Neuronal stem cell (in vitro differentiated cells): ENCODE data around the gene TMEM98.

ENCODE experiments used
- DNase-seq: peaks from one replicate; pipeline ENCODE4 v3.0.0-alpha.2; 2013; ENCODE audit warnings: low spot score
- H2AFZ ChIP-seq: one replicate; pipeline ENCODE4 v1.6.1; 2013; ENCODE audit warnings: mild to moderate bottlenecking, low read length, inconsistent platforms
- H2AK5ac ChIP-seq: 2 replicates; pipeline ENCODE4 v1.6.1; 2013; ENCODE audit warnings: low read depth, mild to moderate bottlenecking, inconsistent platforms, low read length, moderate library complexity, mixed read lengths
- H2BK120ac ChIP-seq: 2 replicates; pipeline ENCODE4 v1.6.1; 2013; ENCODE audit warnings: low read depth, mild to moderate bottlenecking, inconsistent platforms, low read length, moderate library complexity, mixed read lengths
- H2BK12ac ChIP-seq: one replicate; pipeline ENCODE4 v1.6.1; 2013; ENCODE audit warnings: low read length, inconsistent platforms
- H2BK15ac ChIP-seq: 2 replicates; pipeline ENCODE4 v1.6.1; 2013; ENCODE audit warnings: mild to moderate bottlenecking, low read length, inconsistent platforms, mixed read lengths
- H2BK5ac ChIP-seq: one replicate; pipeline ENCODE4 v1.6.1; 2013; ENCODE audit warnings: inconsistent platforms, mild to moderate bottlenecking, low read length, moderate library complexity
- H3K14ac ChIP-seq: one replicate; pipeline ENCODE4 v1.6.1; 2013; ENCODE audit warnings: low read length, inconsistent platforms
- H3K18ac ChIP-seq: 2 replicates; pipeline ENCODE4 v1.6.1; 2013; ENCODE audit warnings: low read length, inconsistent platforms
- H3K23ac ChIP-seq: 2 replicates; pipeline ENCODE4 v1.6.1; 2013; ENCODE audit warnings: low read depth, mild to moderate bottlenecking, mixed read lengths, low read length, inconsistent platforms; ENCODE audit not compliant: poor library complexity
- H3K27ac ChIP-seq: replicated peaks from 3 replicates; pipeline ENCODE4 v1.5.1; 2013; ENCODE audit warnings: low read length, inconsistent platforms
- H3K27me3 ChIP-seq, 3 experiments: 2 replicates each; pipeline ENCODE4 v1.6.1; 2013; ENCODE audit warnings: low read length in 3 of 3, mild to moderate bottlenecking in 2 of 3, inconsistent platforms in 1 of 3, low read depth in 1 of 3, mixed read lengths in 1 of 3, moderate library complexity in 1 of 3; ENCODE audit not compliant: control insufficient read depth in 3 of 3, insufficient read depth in 3 of 3
- H3K36me3 ChIP-seq, 2 donors: replicated peaks in 1 of 2; 2 replicates each; pipeline ENCODE4 v1.6.1; 2013; ENCODE audit warnings: low read length in 2 of 2; ENCODE audit not compliant: control insufficient read depth in 2 of 2, insufficient read depth in 2 of 2
- H3K4ac ChIP-seq: 2 replicates; pipeline ENCODE4 v1.6.1; 2013; ENCODE audit warnings: inconsistent platforms, mild to moderate bottlenecking, low read length, moderate library complexity
- H3K4me1 ChIP-seq, 2 donors: 1 replicate in 1 of 2; 2 replicates in 1 of 2; pipeline ENCODE4 v1.6.1; 2013; ENCODE audit warnings: low read length in 2 of 2, low read depth in 1 of 2; ENCODE audit not compliant: control insufficient read depth in 2 of 2, insufficient read depth in 1 of 2
- H3K4me2 ChIP-seq: one replicate; pipeline ENCODE4 v1.6.1; 2013; ENCODE audit warnings: mild to moderate bottlenecking, low read length, inconsistent platforms; ENCODE audit not compliant: insufficient read depth, poor library complexity, severe bottlenecking
- H3K4me3 ChIP-seq, 2 donors: 2 replicates each; pipeline ENCODE4 v1.5.1; 2013; ENCODE audit warnings: low read length in 2 of 2, mild to moderate bottlenecking in 2 of 2, inconsistent platforms in 1 of 2, moderate library complexity in 1 of 2
- H3K79me1 ChIP-seq: one replicate; pipeline ENCODE4 v1.6.1; 2013; ENCODE audit warnings: low read depth, mild to moderate bottlenecking, inconsistent platforms, low read length, moderate library complexity
- H3K9ac ChIP-seq: one replicate; pipeline ENCODE4 v1.6.1; 2013; ENCODE audit warnings: mild to moderate bottlenecking, low read depth, low read length, inconsistent platforms; ENCODE audit not compliant: poor library complexity
- H3K9me3 ChIP-seq, 2 donors: replicated peaks in 1 of 2; 2 replicates each; pipeline versions ENCODE3 to v1.6.1; 2013; ENCODE audit warnings: low read length in 2 of 2, mild to moderate bottlenecking in 2 of 2, inconsistent platforms in 1 of 2, low read depth in 1 of 2, mixed read lengths in 1 of 2, moderate library complexity in 1 of 2; ENCODE audit not compliant: control insufficient read depth in 2 of 2, insufficient read depth in 1 of 2
- H4K8ac ChIP-seq: one replicate; pipeline ENCODE4 v1.6.1; 2013; ENCODE audit warnings: low read depth, mild to moderate bottlenecking, inconsistent platforms, low read length, moderate library complexity
- H4K91ac ChIP-seq: one replicate; pipeline ENCODE4 v1.6.1; 2013; ENCODE audit warnings: low read length, low read depth, mild to moderate bottlenecking, inconsistent platforms; ENCODE audit not compliant: poor library complexity
- WGBS, 2 donors: extraction: QIAGEN DNeasy Blood & Tissue Kit; methylation state at CpG; one replicate each; pipeline ENCODE4 v1.1.7; 2013; ENCODE audit warnings: missing lambda C conversion rate in 2 of 2, mixed read lengths in 1 of 2; ENCODE audit not compliant: insufficient read length in 2 of 2, insufficient replicate concordance in 1 of 2; ENCODE audit errors: extremely low coverage in 2 of 2; 5-methylcytosine and 5-hydroxymethylcytosine counted together

TMEM98 gene

DNA sequence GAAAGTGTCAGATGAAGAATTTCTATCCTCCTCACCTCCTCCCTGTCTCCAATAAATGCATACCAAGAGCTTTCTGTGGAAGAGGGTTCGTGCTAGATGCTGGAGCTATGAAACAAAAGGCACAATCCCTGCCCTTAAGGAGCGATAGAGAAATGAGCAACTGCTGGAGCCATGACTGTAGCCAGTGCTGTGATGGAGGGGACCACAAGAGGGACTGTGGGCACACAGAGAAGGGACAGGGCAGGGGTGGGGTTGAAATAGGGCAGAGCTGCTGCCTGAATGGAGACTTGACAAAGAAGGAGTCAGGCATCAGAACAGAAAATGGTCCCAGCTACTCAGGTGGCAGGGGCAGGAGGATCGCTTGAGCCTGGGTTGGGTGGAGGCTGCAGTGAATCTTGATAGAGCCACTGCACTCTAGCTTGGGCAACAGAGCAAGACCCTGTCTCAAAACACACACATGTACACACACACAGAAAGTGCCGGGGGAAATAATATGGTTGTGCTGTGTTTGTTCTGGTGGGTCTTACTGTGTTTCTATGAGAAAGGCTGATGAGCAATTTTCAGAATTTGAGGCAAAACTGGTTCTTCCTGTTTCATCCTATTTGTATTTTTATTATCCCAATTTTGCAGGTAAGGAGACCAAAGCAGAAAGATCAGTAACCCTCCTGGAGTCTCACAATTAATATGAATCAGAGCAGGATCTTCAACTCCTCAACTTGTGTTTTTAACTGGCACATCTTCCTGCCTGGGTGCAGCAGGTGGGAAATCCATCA lies 16.5 kb downstream of the TMEM98 start:
- no peak overlapping the region for H3K23ac ChIP-seq
- no peaks in the 10 kb centered on the region for H3K79me1 ChIP-seq
- H2BK5ac ChIP-seq, result no peak overlapping the region
- no peak overlapping the region for H2BK12ac ChIP-seq
- no peak for DNase-seq
- no peak overlapping the region for H4K91ac ChIP-seq
- H3K27me3 ChIP-seq, result no peaks in the 10 kb centered on the region
- H3K36me3 ChIP-seq, result peaks cover 13 to 37% of the 10 kb centered on the region in 2 donors
- H2AK5ac ChIP-seq, result no peak overlapping the region
- WGBS, 2 donors, result no CpG with 5 or more reads among the region's 4 CpGs
- H3K4ac ChIP-seq, result no peak overlapping the region
- H3K4me3 ChIP-seq, result no peak overlapping the region
- H4K8ac ChIP-seq, result no peak overlapping the region
- no peak overlapping the region for H3K9ac ChIP-seq
- no peak overlapping the region for H2BK120ac ChIP-seq
- H3K18ac ChIP-seq, result no peak overlapping the region
- H2AFZ ChIP-seq, result no peak overlapping the region
- no peak overlapping the region for H2BK15ac ChIP-seq
- H3K9me3 ChIP-seq, result peaks cover 0 to 13% of the 10 kb centered on the region in 2 donors
- no peak overlapping the region for H3K27ac ChIP-seq
- H3K4me2 ChIP-seq, result no peak overlapping the region
- H3K4me1 ChIP-seq, result peaks cover 0 to 2% of the 10 kb centered on the region in 2 donors
- no peak overlapping the region for H3K14ac ChIP-seq

DNA sequence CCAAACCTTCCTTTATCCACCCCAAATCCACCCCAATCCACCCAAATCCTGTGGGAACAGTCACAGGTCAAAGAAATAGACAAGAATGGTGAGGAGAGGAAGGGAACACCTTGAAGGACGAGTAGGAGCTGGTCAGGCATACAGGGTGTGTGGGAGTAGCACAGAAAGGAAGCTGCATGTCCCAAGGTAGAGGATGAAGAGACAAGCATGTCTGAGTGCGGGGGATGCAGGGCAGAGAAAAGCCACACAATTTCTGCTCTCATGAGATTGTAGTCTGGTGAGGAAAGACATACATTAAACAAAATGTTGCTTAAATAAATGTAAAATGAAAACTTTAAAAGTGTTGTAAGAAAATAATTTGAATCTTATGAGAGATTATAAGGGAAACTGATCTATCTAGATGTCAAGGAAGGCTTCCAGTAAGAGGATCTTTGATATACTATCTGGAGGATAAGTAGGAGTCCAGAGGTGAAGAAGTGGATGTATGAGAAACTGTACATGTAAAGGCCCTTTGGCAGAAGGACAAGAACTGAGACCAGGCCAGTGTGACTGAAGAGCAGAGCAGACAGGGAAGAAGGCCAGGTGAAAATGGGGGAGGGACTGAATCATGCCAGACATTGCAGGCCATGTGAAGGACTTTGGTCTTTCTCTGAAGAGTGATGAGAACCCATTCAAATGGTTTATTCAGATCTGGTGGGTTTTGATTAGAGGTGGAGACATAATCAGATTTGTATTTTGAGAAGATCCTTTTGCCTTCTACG lies 18.6 kb downstream of the TMEM98 start:
- Histone ChIP-seq H2BK120ac (no peak overlapping the region), H4K91ac (no peak overlapping the region), H3K4me3 (no peak overlapping the region), H3K36me3 (peaks cover 3 to 16% of the 10 kb centered on the region in 2 donors), H2BK5ac (no peak overlapping the region), H2AK5ac (no peak overlapping the region), H3K4ac (no peak overlapping the region), H2BK12ac (no peak overlapping the region), H3K9me3 (no peaks in the 10 kb centered on the region), H3K23ac (no peak overlapping the region), H3K18ac (no peak overlapping the region), H2AFZ (no peak overlapping the region), H3K27ac (no peak overlapping the region), H3K79me1 (no peaks in the 10 kb centered on the region), H4K8ac (no peak overlapping the region), H3K4me1 (peaks cover 0 to 2% of the 10 kb centered on the region in 2 donors), H3K4me2 (no peak overlapping the region), H3K27me3 (no peaks in the 10 kb centered on the region), H2BK15ac (no peak overlapping the region), H3K9ac (no peak overlapping the region), H3K14ac (no peak overlapping the region)
- no peak for DNase-seq
- no CpG with 5 or more reads among the region's 3 CpGs for whole genome bisulfite sequencing, 2 donors

DNA sequence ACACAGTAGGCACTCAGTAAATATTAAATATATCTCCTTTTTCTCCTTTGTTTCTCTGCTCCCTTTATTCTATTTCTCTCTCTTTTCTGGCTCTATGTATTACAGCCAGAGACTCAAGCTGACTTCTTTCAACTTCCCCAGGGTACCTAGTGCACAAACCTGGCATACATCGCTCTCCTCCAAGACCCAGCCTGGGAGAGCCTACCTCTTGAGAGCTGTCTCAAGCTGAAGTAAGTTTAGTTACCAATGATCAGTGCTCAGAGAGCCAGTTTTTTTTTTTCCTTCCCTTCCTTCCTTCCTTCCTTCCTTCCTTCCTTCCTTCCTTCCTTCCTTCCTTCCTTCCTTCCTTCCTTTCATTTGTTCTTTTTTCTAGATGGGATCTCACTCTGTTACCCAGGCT lies 19.8 kb downstream of the TMEM98 start:
- Histone ChIP-seq H4K91ac (no peak overlapping the region), H2BK5ac (no peak overlapping the region), H2AFZ (no peak overlapping the region), H3K4ac (no peak overlapping the region), H3K36me3 (peaks cover 0 to 4% of the 10 kb centered on the region in 2 donors), H2BK120ac (no peak overlapping the region), H2AK5ac (no peak overlapping the region), H3K79me1 (no peaks in the 10 kb centered on the region), H4K8ac (no peak overlapping the region), H3K9me3 (no peaks in the 10 kb centered on the region), H2BK12ac (no peak overlapping the region), H3K4me3 (no peak overlapping the region), H2BK15ac (no peak overlapping the region), H3K4me1 (peaks cover 0 to 2% of the 10 kb centered on the region in 2 donors), H3K27ac (no peak overlapping the region), H3K4me2 (no peak overlapping the region), H3K18ac (no peak overlapping the region), H3K23ac (no peak overlapping the region), H3K14ac (no peak overlapping the region), H3K9ac (no peak overlapping the region), H3K27me3 (no peaks in the 10 kb centered on the region)
- no peak for DNase-seq
- WGBS, 2 donors, result no CpG with 5 or more reads among the region's 1 CpG

DNA sequence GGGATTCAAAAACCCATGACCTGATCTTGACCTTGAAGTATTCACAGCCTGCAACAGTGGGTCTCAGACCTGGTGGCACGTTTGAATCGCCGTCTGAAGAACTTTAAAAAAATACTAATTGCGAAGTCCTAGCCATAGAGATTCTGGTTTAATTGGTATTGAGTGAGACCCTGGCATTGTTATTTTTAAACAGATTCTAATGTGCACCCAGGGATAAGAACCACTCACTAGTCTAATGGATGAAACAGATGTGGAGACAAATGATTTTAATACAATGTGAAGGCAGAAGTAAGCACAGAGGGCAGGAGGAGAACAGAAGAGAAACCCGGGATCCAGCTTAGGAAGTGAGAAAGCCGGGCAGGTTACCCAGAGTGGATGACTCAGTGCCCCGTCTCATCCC lies 21.2 kb downstream of the TMEM98 start:
- WGBS, 2 donors, result no CpG with 5 or more reads among the region's 7 CpGs
- Histone ChIP-seq H3K4me2 (no peak overlapping the region), H3K9me3 (no peaks in the 10 kb centered on the region), H3K18ac (no peak overlapping the region), H2BK12ac (no peak overlapping the region), H4K8ac (no peak overlapping the region), H2AK5ac (no peak overlapping the region), H3K36me3 (no peaks in the 10 kb centered on the region), H2BK5ac (no peak overlapping the region), H3K4me1 (peaks cover 0 to under 1% of the 10 kb centered on the region in 2 donors), H3K23ac (no peak overlapping the region), H3K4me3 (no peak overlapping the region), H2BK15ac (no peak overlapping the region), H2AFZ (no peak overlapping the region), H2BK120ac (no peak overlapping the region), H3K14ac (no peak overlapping the region), H3K79me1 (no peaks in the 10 kb centered on the region), H3K27ac (no peak overlapping the region), H4K91ac (no peak overlapping the region), H3K27me3 (peaks cover 0 to 5% (median 0%) of the 10 kb centered on the region in 3 experiments), H3K9ac (no peak overlapping the region), H3K4ac (no peak overlapping the region)
- DNase-seq, result no peak
